ENCODE results near the gene FBXO9. TPM values are rescaled to one million over a fixed set of nuclear protein-coding genes. Genes with fewer than 3 reads are reported as not detected.

Gene FBXO9
- total RNA-seq, 3 donors from 2014 or later = 58.9 to 88.5 (median 68.5) TPM

DNA sequence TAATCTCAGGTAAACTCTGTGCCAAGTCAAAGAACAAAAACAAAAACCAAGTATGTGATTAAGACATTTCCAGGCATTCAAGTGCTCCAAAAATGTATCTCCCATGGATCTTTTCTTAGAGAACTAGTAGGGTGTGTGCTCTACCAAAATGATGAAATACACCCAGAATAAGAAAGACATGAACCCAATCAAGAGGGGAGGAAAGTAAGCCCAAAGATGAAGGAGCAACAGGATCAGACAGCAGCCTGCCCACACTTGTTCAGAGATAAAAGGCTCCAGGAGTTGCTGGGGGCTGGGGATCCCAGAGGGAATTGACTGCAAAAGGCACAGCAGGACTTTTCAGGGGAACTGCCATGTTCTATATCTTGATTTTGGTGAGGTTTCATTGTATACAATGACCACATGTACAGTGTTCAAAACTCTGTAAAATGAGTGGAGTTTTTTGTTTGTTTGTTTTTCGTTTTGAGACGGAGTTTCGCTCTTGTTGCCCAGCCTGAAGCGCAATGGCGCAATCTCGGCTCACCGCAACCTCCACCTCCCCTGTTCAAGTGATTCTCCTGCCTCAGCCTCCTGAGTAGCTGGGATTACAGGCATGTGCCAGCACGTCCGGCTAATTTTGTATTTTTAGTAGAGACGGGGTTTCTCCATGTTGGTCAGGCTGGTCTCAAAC lies 59.1 kb downstream of the FBXO9 start:
- DNase-seq (ENCODE audit: low spot score in 2 of 2) = no peak
- no peaks in the 10 kb centered on the region for H3K36me3 ChIP-seq
- no peak overlapping the region for H3K4me3 ChIP-seq
- H3K27me3 ChIP-seq = no peaks in the 10 kb centered on the region
- intact Hi-C loops (cut with DNase I; ENCODE audit: low total_unique reads) = no loop called here
- H3K4me1 ChIP-seq = no peaks in the 10 kb centered on the region
- H3K9me3 ChIP-seq = no peaks in the 10 kb centered on the region
- TF ChIP-seq, protein P1, sequence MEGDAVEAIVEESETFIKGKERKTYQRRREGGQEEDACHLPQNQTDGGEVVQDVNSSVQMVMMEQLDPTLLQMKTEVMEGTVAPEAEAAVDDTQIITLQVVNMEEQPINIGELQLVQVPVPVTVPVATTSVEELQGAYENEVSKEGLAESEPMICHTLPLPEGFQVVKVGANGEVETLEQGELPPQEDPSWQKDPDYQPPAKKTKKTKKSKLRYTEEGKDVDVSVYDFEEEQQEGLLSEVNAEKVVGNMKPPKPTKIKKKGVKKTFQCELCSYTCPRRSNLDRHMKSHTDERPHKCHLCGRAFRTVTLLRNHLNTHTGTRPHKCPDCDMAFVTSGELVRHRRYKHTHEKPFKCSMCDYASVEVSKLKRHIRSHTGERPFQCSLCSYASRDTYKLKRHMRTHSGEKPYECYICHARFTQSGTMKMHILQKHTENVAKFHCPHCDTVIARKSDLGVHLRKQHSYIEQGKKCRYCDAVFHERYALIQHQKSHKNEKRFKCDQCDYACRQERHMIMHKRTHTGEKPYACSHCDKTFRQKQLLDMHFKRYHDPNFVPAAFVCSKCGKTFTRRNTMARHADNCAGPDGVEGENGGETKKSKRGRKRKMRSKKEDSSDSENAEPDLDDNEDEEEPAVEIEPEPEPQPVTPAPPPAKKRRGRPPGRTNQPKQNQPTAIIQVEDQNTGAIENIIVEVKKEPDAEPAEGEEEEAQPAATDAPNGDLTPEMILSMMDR (IDR thresholded peaks at IDR 0.05) = no peak
- no peak for TF ChIP-seq POLR2AphosphoS5 (IDR thresholded peaks at IDR 0.05)
- TF ChIP-seq POLR2A (IDR thresholded peaks at IDR 0.05) = no peak
- no peak overlapping the region for H3K27ac ChIP-seq

DNA sequence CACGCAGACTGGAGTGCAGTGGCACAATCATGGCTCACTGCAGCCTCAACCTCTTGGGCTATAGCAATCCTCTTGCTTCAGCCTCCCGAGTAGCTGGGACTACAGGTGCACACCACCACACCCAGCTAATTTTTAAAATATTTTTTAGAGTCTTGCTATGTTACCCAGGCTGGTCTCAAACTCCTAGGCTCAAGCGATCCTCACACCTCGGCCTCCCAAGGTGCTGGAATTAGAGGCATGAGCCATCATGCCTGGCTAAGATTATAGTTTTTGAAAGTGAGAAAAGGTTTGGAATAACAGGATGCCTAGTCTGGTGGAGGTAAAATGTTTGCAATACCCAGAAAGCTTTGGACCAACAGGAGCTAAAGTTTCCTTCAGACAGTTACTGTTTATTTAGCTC lies 60.1 kb downstream of the FBXO9 start:
- TF ChIP-seq POLR2A (IDR thresholded peaks at IDR 0.05) = no peak
- TF ChIP-seq, protein P1 (IDR thresholded peaks at IDR 0.05) = no peak
- no peak for TF ChIP-seq POLR2AphosphoS5 (IDR thresholded peaks at IDR 0.05)
- Histone ChIP-seq H3K4me3 (no peak overlapping the region), H3K27me3 (no peaks in the 10 kb centered on the region), H3K9me3 (no peaks in the 10 kb centered on the region), H3K36me3 (no peaks in the 10 kb centered on the region), H3K27ac (no peak overlapping the region), H3K4me1 (no peaks in the 10 kb centered on the region)
- intact Hi-C loops (cut with DNase I; ENCODE audit: low total_unique reads) = no loop called here
- DNase-seq (ENCODE audit: low spot score in 2 of 2) = no peak

DNA sequence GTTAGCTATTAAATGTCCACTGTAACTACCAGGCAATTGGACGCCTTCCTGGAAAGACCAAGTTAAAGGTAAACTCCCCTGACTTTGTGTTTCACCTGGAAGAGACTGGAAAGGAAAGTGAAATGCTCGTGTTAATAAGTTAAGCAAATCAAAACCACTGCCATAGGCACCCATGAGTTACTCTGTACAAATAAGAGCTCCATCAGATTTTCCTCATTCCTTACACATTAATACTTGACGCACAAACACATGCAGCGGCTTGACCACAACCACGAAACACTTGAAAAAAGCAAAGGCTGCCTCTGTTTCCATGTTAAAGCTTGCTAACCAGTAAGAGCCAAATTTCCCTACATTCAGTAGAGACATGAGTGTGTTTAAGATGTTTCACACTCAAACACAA lies 63.6 kb downstream of the FBXO9 start:
- TF ChIP-seq POLR2AphosphoS5 (IDR thresholded peaks at IDR 0.05) = no peak
- TF ChIP-seq, protein P1 (IDR thresholded peaks at IDR 0.05) = no peak
- TF ChIP-seq POLR2A (IDR thresholded peaks at IDR 0.05) = no peak

DNA sequence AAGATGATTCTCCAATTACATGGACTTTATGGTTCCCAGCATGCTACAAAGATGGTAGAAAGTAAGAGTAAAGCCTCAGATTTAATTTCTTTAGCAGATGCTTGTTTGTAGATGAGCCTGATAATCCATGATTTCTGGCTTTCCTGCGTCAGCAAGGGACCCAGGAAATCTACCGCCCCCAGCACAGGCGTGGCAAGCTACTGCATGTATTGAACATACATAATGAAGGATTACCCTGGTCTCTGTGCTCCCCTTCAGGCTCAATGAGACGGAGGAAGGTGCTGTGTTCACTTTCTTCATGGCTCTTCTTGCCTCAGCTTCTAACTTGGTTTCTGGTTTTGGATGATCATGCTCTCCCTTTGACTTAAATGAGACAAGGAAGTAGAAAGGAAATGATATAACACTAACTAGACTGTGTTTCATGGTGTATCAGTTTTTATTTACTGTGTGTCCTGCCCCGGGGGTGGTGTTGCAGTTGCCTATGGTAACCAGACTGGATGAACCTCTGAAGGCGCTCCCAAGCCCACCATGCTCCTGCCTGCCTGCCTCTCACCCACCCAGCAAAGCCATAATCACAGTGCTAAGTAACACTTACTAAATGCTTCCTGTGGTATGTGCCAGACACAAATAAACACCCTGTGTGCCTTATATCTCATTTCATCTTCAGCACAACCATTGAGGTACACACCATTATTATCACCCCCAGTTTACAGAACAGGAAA lies 65.5 kb downstream of the FBXO9 start:
- Histone ChIP-seq H3K27ac (no peak overlapping the region), H3K9me3 (no peaks in the 10 kb centered on the region)

More for the DNA sequence above, 63.6 kb downstream of the FBXO9 start:
- intact Hi-C loops (cut with DNase I; ENCODE audit: low total_unique reads) = no loop called here
- no peak for DNase-seq (ENCODE audit: low spot score in 2 of 2)
- H3K36me3 ChIP-seq = no peaks in the 10 kb centered on the region
- no peaks in the 10 kb centered on the region for H3K9me3 ChIP-seq
- no peaks in the 10 kb centered on the region for H3K27me3 ChIP-seq
- H3K4me1 ChIP-seq = no peaks in the 10 kb centered on the region
- no peak overlapping the region for H3K27ac ChIP-seq
- no peak overlapping the region for H3K4me3 ChIP-seq

More for the DNA sequence above, 65.5 kb downstream of the FBXO9 start:
- Histone ChIP-seq H3K4me1 (no peaks in the 10 kb centered on the region), H3K4me3 (no peak overlapping the region), H3K36me3 (no peaks in the 10 kb centered on the region), H3K27me3 (no peaks in the 10 kb centered on the region)
- no peak for DNase-seq (ENCODE audit: low spot score in 2 of 2)
- intact Hi-C loops (cut with DNase I; ENCODE audit: low total_unique reads) = no loop called here
- TF ChIP-seq POLR2AphosphoS5 (IDR thresholded peaks at IDR 0.05) (no peak), POLR2A (IDR thresholded peaks at IDR 0.05) (no peak)
- TF ChIP-seq, protein P1 (IDR thresholded peaks at IDR 0.05) = no peak

All from breast epithelium (tissue), 4 donors.